HepG2 (cell line): Measurements from ENCODE around the gene UBE2O. TPM values are rescaled to one million over a fixed set of nuclear protein-coding genes. Genes with fewer than 3 reads are reported as not detected.
A peak's percentile ranks its signal among the peaks of the same experiment; 100 is the strongest.

Experiments
- ATAC-seq: fragments of 200-7000 bp; cut with Tn5 transposase; 3 replicates; pipeline ENCODE4 v1.9.1; 2020; ENCODE audit warnings: mild to moderate bottlenecking, moderate library complexity
- BruUV-seq: library from RNA; stranded (reverse); fragments of 400-500 nt; replicated peaks from 2 replicates; lab custom pipeline; 2021; lab: Mats Ljungman, UMichigan
- CTCF ChIA-PET: fragments of 300-600 bp; formaldehyde crosslinking; extraction: SDS; loops from one replicate; lab custom pipeline; 2021; ENCODE audit warnings: low total read pairs, inconsistent platforms, low intra/inter-chr PET ratio; lab: Yijun Ruan, JAX
- POLR2A ChIA-PET: fragments of 350-600 bp; sonication (Branson Sonifier 250); formaldehyde crosslinking; loops from one replicate; lab custom pipeline; 2020; ENCODE audit warnings: antibody characterized with exemption, inconsistent platforms; lab: Yijun Ruan, JAX
- DNase-seq: peaks from one replicate; pipeline ENCODE4 v3.0.0-alpha.2; 2015; ENCODE audit warnings: low spot score
- FAIRE-seq: peaks from 3 replicates; lab custom pipeline; 2011; peaks lifted over from hg19 to GRCh38; lab: Jason Lieb, UNC
- H2AFZ ChIP-seq: one replicate; pipeline ENCODE4 v1.6.1; 2011; ENCODE audit warnings: low read length, inconsistent platforms
- H3K27ac ChIP-seq: fragments of 300-600 bp; 3 replicates; pipeline ENCODE4 v1.8.0; 2011; ENCODE audit warnings: mixed run types, mild to moderate bottlenecking, mixed read lengths, low read length, inconsistent platforms; ENCODE audit not compliant: insufficient read depth; ENCODE audit errors: extremely low read length
- H3K27me3 ChIP-seq, 2 experiments: fragments of 200-600 bp in 1 of 2; 2 replicates in 1 of 2; 3 replicates in 1 of 2; pipeline versions ENCODE4 v1.6.0 to v1.8.0; 2011; ENCODE audit warnings: low read length in 2 of 2, mild to moderate bottlenecking in 2 of 2, moderate library complexity in 2 of 2, inconsistent platforms in 1 of 2; ENCODE audit not compliant: insufficient read depth in 2 of 2, control insufficient read depth in 1 of 2
- H3K36me3 ChIP-seq, 2 experiments: fragments of 200-600 bp in 1 of 2; replicated peaks in 1 of 2; 2 replicates in 1 of 2; 3 replicates in 1 of 2; pipeline versions ENCODE4 v1.5.1 to v1.8.0; 2011; ENCODE audit warnings: low read length in 2 of 2, inconsistent platforms in 1 of 2; ENCODE audit not compliant: insufficient read depth in 2 of 2, control insufficient read depth in 1 of 2
- H3K4me1 ChIP-seq: 2 replicates; pipeline ENCODE4 v1.5.1; 2012; ENCODE audit warnings: low read length, inconsistent platforms; ENCODE audit not compliant: insufficient read depth
- H3K4me2 ChIP-seq: 2 replicates; pipeline ENCODE4 v1.6.0; 2011; ENCODE audit warnings: low read depth, low read length, inconsistent platforms
- H3K4me3 ChIP-seq, 3 experiments: fragments of 200-600 bp in 1 of 3; sonication (generic), shearing (Covaris generic) in 1 of 3; replicated peaks in 1 of 3; 2 replicates each; pipeline ENCODE4 v1.5.1; 2011 to 2016; ENCODE audit warnings: low read length in 3 of 3, inconsistent platforms in 2 of 3, low read depth in 2 of 3, mild to moderate bottlenecking in 2 of 3, control low read depth in 1 of 3, mixed read lengths in 1 of 3; ENCODE audit not compliant: insufficient read depth in 1 of 3
- H3K79me2 ChIP-seq: one replicate; pipeline ENCODE4 v1.6.1; 2011; ENCODE audit warnings: low read length, inconsistent platforms; ENCODE audit not compliant: insufficient read depth
- H3K9ac ChIP-seq: 2 replicates; pipeline ENCODE4 v1.6.0; 2011; ENCODE audit warnings: mild to moderate bottlenecking, low read depth, low read length, inconsistent platforms; ENCODE audit not compliant: insufficient read depth
- H3K9me3 ChIP-seq: 2 replicates; pipeline ENCODE4 v1.5.1; 2012; ENCODE audit warnings: mild to moderate bottlenecking, low read length
- H4K20me1 ChIP-seq: 2 replicates; pipeline ENCODE4 v1.6.0; 2011; ENCODE audit warnings: inconsistent platforms, mild to moderate bottlenecking, low read length, moderate library complexity; ENCODE audit not compliant: insufficient read depth
- BCL6 ChIP-seq: IDR thresholded peaks from 2 replicates; pipeline ENCODE4 v1.6.1; 2016; ENCODE audit warnings: missing genetic modification reagents, missing compliant biosample characterization
- JUND ChIP-seq: sonication (generic); formaldehyde crosslinking; IDR thresholded peaks from 2 replicates; pipeline ENCODE4 v1.8.0; 2022; ENCODE audit warnings: mild to moderate bottlenecking, missing genetic modification reagents
- MXD1 ChIP-seq: sonication (generic); formaldehyde crosslinking; IDR thresholded peaks from 2 replicates; pipeline ENCODE4 v1.4.0; 2020; ENCODE audit warnings: mild to moderate bottlenecking, missing genetic modification reagents
- ZNF33B ChIP-seq: sonication (generic); formaldehyde crosslinking; IDR thresholded peaks from 2 replicates; pipeline ENCODE4 v1.5.1; 2020; ENCODE audit warnings: mild to moderate bottlenecking, missing genetic modification reagents
- ZNF598 ChIP-seq: sonication (generic); formaldehyde crosslinking; IDR thresholded peaks from 2 replicates; pipeline ENCODE4 v1.5.1; 2020; ENCODE audit warnings: mild to moderate bottlenecking, missing genetic modification reagents, borderline replicate concordance
- ZNF788 ChIP-seq: sonication (generic); formaldehyde crosslinking; IDR thresholded peaks from 2 replicates; pipeline ENCODE4 v1.5.0; 2020; ENCODE audit warnings: mild to moderate bottlenecking, missing genetic modification reagents, borderline replicate concordance
- ZNF841 ChIP-seq: sonication (generic); formaldehyde crosslinking; IDR thresholded peaks from 2 replicates; pipeline ENCODE4 v1.8.1; 2023; ENCODE audit warnings: missing genetic modification reagents, borderline replicate concordance
- ZSCAN31 ChIP-seq: sonication (generic); formaldehyde crosslinking; IDR thresholded peaks from 2 replicates; pipeline ENCODE4 v1.5.0; 2020; ENCODE audit warnings: low read depth, mild to moderate bottlenecking, missing genetic modification reagents
- WGBS: methylation state at CpG from one replicate; pipeline ENCODE4 v1.1.6; 2017; ENCODE audit warnings: low lambda C conversion rate; 5-methylcytosine and 5-hydroxymethylcytosine counted together
- in situ Hi-C: cut with HindIII; loops from 2 replicates; pipeline ENCODE4 v1.10.0; 2017; ENCODE audit warnings: low pct_unique_long_range_greater_than_20kb; ENCODE audit not compliant: extremely low pct_ligation_motif_present
- intact Hi-C: fragments of 100-400 bp; cut with micrococcal nuclease; formaldehyde crosslinking; loops from one replicate; pipeline ENCODE4 v1.10.0; 2022; ENCODE audit not compliant: unreplicated experiment
- polyA plus RNA-seq, 8 experiments: library from polyadenylated mRNA; depleted of rRNA in 3 of 8; stranded (reverse) in 7 of 8; unstranded in 1 of 8; fragments of >200 nt; fragmentation: Illumina TruSeq in 4 of 8; extraction: Trizol in 4 of 8; gene quantifications; 2 replicates each; pipeline versions ENCODE4 v1.2.1 to v1.2.3, GENCODE V29; 2011 to 2016; ENCODE audit warnings: low read depth in 4 of 8, missing spikeins in 1 of 8, mixed read lengths in 1 of 8; ENCODE audit not compliant: insufficient read depth in 1 of 8
- total RNA-seq, 5 experiments: library from RNA; depleted of rRNA; stranded (reverse); fragments of >200 nt; fragmentation: Illumina TruSeq; extraction: Trizol; gene quantifications; 2 replicates each; pipeline ENCODE4 v1.2.3, GENCODE V29; 2016; ENCODE audit warnings: low read depth in 1 of 5

Gene UBE2O
- total and polyA plus RNA-seq, 2 of the 13 experiments (the other 11 are each of a cell fraction or from before 2014, with no cell fraction given): 21.5 to 23.5 TPM

- peaks cover 10 to 32% of the 10 kb centered on the region in 2 experiments; a peak in 4 of 5 replicates for H3K27me3 ChIP-seq
- H3K4me1 ChIP-seq: peaks cover 67% of the 10 kb centered on the region
- no TSS peak for BruUV-seq
- no peak overlapping the region for H3K9ac ChIP-seq
- no peaks in the 10 kb centered on the region for H3K79me2 ChIP-seq
- no peak for DNase-seq
- no peaks in the 10 kb centered on the region for H3K9me3 ChIP-seq
- CTCF ChIA-PET: interaction anchor here (1.0 kb wide), 1 partner anchor 44 kb away, joined by 4 read pairs; no protein-coding TSS in a partner anchor
- POLR2A ChIA-PET: interaction anchor here (1.1 to 1.9 kb wide), 5 partner anchors 28 to 45 kb away, joined by 3 to 5 read pairs (median 4); no protein-coding TSS in a partner anchor
- H2AFZ ChIP-seq: no peak overlapping the region
- in situ Hi-C loops (no loop called here), intact Hi-C loops (no loop called here)
- no peak overlapping the region for H3K27ac ChIP-seq
- no peak for FAIRE-seq
- peak overlapping the region in 1 of 3 experiments; percentile 46; a peak in 1 of 6 replicates for H3K4me3 ChIP-seq
- 36% methylated on average over 11 of the region's 11 CpGs for WGBS
- peak overlapping the region; percentile 54; the same call in 1 of the 2 replicates for H3K4me2 ChIP-seq
- no peaks in the 10 kb centered on the region for H3K36me3 ChIP-seq
- no peak for ATAC-seq
- TF ChIP-seq ZSCAN31 (CRISPR knock-in tag) (0 out of 2 replicates have a peak, but pooled peaks have one; percentile 18), ZNF788 (CRISPR knock-in tag) (peak; percentile 42; the same call in 1 of the 2 replicates), JUND (CRISPR knock-in tag) (no peak), ZNF841 (CRISPR knock-in tag) (no peak), BCL6 (CRISPR knock-in tag) (no peak), ZNF598 (CRISPR knock-in tag) (peak; percentile 32; the same call in 1 of the 2 replicates), MXD1 (CRISPR knock-in tag) (no peak), ZNF33B (CRISPR knock-in tag) (0 out of 2 replicates have a peak, but pooled peaks have one; percentile 23)
- H4K20me1 ChIP-seq: no peaks in the 10 kb centered on the region
Observed at GRCh38 chr17:76461765-76462555, 9.0 kb upstream of the UBE2O start.
